ENCODE measurements around the gene PVR.

The PVR gene

DNA sequence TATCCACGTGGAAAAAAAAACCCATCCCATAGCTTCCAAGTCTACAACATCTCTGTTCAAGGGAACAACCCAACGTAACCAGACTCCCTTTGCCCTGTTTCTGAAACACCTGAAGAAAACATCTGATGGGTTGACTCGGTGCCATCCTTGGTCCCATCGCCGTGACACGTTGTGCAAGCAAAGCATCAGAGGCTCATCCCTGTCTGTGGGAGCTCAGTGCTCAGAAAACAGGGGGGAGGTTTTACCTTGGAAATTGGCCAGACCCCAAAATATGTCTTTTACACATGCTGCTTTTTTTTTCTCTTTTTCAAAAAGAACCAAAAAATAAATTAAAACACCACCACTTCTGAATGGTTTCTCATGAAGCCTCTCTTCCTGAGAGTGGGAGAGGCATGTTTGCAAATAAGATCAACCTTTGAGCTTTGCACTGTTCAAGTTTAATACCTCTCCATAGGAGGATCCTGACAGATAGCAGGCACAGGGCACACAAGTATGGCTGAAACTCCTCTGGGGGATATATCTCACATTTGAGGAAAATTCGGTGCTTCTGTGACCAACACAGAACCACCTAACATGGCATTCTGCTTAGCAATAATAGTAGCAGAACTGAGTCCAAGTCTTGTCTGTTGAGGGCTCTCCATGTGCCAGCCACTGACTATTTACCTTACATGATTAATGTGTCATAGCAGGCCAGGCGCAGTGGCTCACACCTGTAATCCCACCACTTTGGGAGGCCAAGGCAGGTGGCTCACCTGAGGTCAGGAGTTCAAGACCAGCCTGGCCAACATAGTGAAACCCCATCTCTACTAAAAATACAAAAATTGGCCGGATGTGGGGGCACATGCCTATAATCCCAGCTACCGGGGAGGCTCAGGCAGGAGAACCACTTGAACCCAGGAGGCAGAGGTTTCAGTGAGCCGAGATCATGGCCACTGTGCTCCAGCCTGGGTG lies 7.0 kb upstream of the PVR start:
- no peak overlapping the region for H3K4me3 ChIP-seq (ENCODE audit: low read length)
- no peak for DNase-seq (ENCODE audit: low read depth)
- TF ChIP-seq, protein P1, sequence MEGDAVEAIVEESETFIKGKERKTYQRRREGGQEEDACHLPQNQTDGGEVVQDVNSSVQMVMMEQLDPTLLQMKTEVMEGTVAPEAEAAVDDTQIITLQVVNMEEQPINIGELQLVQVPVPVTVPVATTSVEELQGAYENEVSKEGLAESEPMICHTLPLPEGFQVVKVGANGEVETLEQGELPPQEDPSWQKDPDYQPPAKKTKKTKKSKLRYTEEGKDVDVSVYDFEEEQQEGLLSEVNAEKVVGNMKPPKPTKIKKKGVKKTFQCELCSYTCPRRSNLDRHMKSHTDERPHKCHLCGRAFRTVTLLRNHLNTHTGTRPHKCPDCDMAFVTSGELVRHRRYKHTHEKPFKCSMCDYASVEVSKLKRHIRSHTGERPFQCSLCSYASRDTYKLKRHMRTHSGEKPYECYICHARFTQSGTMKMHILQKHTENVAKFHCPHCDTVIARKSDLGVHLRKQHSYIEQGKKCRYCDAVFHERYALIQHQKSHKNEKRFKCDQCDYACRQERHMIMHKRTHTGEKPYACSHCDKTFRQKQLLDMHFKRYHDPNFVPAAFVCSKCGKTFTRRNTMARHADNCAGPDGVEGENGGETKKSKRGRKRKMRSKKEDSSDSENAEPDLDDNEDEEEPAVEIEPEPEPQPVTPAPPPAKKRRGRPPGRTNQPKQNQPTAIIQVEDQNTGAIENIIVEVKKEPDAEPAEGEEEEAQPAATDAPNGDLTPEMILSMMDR (conservative IDR thresholded peaks at IDR 0.05; ENCODE audit: low read length): no peak

DNA sequence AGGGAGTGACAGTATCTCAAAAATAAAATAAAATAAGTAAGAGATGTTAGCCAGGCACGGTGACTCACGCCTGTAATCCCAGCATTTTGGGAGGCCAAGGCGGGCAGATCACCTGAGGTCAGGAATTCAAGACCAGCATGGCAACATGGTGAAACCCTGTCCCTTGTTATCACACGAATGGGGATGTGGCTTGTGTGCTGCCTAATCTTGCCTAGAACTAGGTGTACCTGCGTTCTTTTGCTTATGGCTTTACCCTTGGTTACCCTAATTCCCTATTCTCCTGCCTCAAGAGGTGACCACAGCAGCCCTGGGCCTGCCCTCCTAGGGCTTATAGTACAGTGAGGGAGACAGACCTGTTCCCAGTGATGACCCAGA lies 6.3 kb upstream of the PVR start:
- TF ChIP-seq, protein P1 (conservative IDR thresholded peaks at IDR 0.05; ENCODE audit: low read length): no peak
- DNase-seq (ENCODE audit: low read depth): no peak
- no peak overlapping the region for H3K4me3 ChIP-seq (ENCODE audit: low read length)

GRCh38 chr19:44640518-44640917 lies 3.2 kb upstream of the PVR start:
- no peak overlapping the region for H3K4me3 ChIP-seq (ENCODE audit: low read length)
- peak; percentile 85 for DNase-seq (ENCODE audit: low read depth)
- TF ChIP-seq, protein P1 (conservative IDR thresholded peaks at IDR 0.05; ENCODE audit: low read length): no peak

- TF ChIP-seq, protein P1 (conservative IDR thresholded peaks at IDR 0.05; ENCODE audit: low read length): no peak
- no peak for DNase-seq (ENCODE audit: low read depth)
- no peak overlapping the region for H3K4me3 ChIP-seq (ENCODE audit: low read length)
These were observed 2.0 kb upstream of the PVR start for GRCh38 chr19:44641501-44642265.

DNA sequence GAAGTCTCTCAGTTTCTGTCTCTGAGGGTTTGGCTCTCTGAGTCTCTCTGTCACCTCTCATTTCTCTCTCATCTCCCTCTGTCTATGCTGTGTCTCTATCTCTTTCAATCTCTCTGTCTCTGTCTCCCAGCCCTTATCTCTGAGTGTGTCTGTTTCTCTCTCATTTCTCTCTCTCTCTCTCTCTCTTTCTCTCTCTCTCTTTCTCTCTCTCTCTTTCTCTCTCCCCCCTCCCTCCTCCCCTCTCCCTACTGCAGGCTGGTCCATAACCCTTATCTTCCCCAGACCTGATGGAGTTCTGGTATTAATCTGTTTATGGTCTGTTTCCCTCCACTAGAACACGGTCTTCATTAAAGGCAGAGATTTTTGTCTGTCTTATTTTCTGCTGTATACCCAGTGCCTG lies 1.3 kb upstream of the PVR start:
- TF ChIP-seq, protein P1 (conservative IDR thresholded peaks at IDR 0.05; ENCODE audit: low read length): no peak
- DNase-seq (ENCODE audit: low read depth): no peak
- no peak overlapping the region for H3K4me3 ChIP-seq (ENCODE audit: low read length)

GRCh38 chr19:44644402-44645016 lies 799 bp downstream of the PVR start:
- peak overlapping the region; percentile 92 for H3K4me3 ChIP-seq (ENCODE audit: low read length)
- TF ChIP-seq, protein P1 (conservative IDR thresholded peaks at IDR 0.05; ENCODE audit: low read length): no peak
- no peak for DNase-seq (ENCODE audit: low read depth)

All from AG10803 (cell line).